NCI-H1694 (cell line): ENCODE measurements around the gene CRP.
"Not testable (repeated sequence)": the region's sequence is repeated elsewhere in the genome, so short reads cannot be mapped to it uniquely, and the experiment has no call there.

Experiments
- DNase-seq: peaks from one replicate; lab custom pipeline; 2025; lab: John Stamatoyannopoulos, UW

CRP gene

GRCh38 chr1:159699653-159700052, 14.7 kb downstream of the CRP start:
- DNase-seq = no peak

GRCh38 chr1:159699246-159699645, 15.1 kb downstream of the CRP start:
- DNase-seq = no peak

- DNase-seq = no peak
Measured at GRCh38 chr1:159687511-159687910, 26.9 kb downstream of the CRP start.

GRCh38 chr1:159686599-159687299, 27.6 kb downstream of the CRP start:
- DNase-seq = no peak

GRCh38 chr1:159678939-159679338, 35.5 kb downstream of the CRP start:
- DNase-seq = no peak

- no peak for DNase-seq
Measured at GRCh38 chr1:159675046-159675445, 39.3 kb downstream of the CRP start.

- not testable (repeated sequence) for DNase-seq
Measured at GRCh38 chr1:159672390-159672789, 42.0 kb downstream of the CRP start.

- DNase-seq = no peak
Measured at GRCh38 chr1:159669338-159669737, 45.1 kb downstream of the CRP start.

GRCh38 chr1:159668739-159669138, 45.6 kb downstream of the CRP start:
- no peak for DNase-seq

- no peak for DNase-seq
Measured at GRCh38 chr1:159664247-159664646, 50.1 kb downstream of the CRP start.

GRCh38 chr1:159663552-159663951, 50.8 kb downstream of the CRP start:
- no peak for DNase-seq
